ENCODE data around the gene CNR2. TPM values are rescaled to one million over a fixed set of nuclear protein-coding genes. Genes with fewer than 3 reads are reported as not detected.

The CNR2 gene
- total and polyA plus RNA-seq, 10 donors = 15.0 to 26.6 (median 19.9) TPM

DNA sequence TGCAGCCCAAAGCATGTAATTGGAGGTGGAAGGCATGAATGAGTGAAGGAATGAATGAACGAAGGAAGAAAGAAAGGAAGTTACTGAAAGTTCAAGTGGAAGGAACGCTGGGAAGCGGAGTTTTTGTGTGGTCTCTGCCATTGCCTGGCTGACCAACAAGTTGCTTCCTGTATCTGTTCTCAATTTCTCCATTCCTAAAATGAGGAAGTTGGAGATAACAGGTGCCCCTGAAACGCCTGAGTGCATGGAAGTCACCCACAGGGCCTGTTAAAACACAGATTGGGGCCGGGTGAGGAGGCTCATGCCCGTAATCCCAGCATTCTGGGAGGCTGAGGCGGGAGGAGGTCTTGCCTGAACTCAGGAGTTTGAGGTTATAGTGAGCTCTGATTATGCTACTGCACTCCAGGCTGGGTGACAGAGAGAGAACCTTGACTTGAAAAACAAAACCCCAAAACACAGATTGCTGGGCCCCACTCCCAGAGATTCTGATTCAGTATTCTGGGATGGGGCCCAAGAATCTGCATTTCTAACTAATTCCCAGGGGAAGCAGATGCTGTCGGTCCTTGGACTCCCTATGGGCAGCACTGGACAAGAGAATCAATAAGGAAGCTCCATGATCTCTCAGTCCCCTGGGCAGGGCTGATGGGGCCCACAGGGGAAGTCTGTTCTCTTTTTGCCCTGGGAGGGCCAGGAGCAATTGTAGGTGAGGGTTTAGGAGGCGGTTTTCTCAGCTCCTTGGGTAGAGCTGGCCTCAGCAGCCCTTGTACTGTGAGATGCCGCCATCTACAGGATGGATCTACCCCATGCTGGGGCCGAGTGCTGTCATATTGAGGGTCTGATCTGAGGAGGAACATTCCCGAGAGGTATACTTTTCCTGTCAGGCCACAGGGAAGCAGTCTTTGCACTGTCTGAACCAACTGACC, 3.3 kb upstream of the CNR2 start:
- peaks cover 12 to 71% (median 44%) of the 10 kb centered on the region in 6 donors for H3K4me1 ChIP-seq
- H3K36me3 ChIP-seq = no peaks in the 10 kb centered on the region
- no peaks in the 10 kb centered on the region for H3K27me3 ChIP-seq (replicated peaks in 1 of 7)
- TF ChIP-seq POLR2AphosphoS5 (IDR thresholded peaks at IDR 0.05) (peak in 2 of 3 donors; percentile 23 to 54), POLR2A (IDR thresholded peaks at IDR 0.05) (no peak)
- TF ChIP-seq, protein P1, sequence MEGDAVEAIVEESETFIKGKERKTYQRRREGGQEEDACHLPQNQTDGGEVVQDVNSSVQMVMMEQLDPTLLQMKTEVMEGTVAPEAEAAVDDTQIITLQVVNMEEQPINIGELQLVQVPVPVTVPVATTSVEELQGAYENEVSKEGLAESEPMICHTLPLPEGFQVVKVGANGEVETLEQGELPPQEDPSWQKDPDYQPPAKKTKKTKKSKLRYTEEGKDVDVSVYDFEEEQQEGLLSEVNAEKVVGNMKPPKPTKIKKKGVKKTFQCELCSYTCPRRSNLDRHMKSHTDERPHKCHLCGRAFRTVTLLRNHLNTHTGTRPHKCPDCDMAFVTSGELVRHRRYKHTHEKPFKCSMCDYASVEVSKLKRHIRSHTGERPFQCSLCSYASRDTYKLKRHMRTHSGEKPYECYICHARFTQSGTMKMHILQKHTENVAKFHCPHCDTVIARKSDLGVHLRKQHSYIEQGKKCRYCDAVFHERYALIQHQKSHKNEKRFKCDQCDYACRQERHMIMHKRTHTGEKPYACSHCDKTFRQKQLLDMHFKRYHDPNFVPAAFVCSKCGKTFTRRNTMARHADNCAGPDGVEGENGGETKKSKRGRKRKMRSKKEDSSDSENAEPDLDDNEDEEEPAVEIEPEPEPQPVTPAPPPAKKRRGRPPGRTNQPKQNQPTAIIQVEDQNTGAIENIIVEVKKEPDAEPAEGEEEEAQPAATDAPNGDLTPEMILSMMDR (IDR thresholded peaks at IDR 0.05 in 8 of 11, conservative IDR thresholded peaks at IDR 0.05 in 3 of 11) = peak; percentile 49 to 83 (median 73)
- 16 to 31% (median 26%) methylated on average over 11 to 12 of the region's 12 CpGs for WGBS, 5 donors
- intact Hi-C loops (cut with DNase I; ENCODE audit: low total_unique reads) = loop anchor here (5.0 kb wide), 1 partner anchor 104 kb away; no protein-coding TSS in a partner anchor
- H3K9me3 ChIP-seq = no peaks in the 10 kb centered on the region
- peak overlapping the region in 7 of 8 donors; percentile 29 to 80 (median 63) for H3K27ac ChIP-seq
- H3K4me3 ChIP-seq = peak overlapping the region in 1 of 8 donors; percentile 1
- peak; percentile 89 for DNase-seq

DNA sequence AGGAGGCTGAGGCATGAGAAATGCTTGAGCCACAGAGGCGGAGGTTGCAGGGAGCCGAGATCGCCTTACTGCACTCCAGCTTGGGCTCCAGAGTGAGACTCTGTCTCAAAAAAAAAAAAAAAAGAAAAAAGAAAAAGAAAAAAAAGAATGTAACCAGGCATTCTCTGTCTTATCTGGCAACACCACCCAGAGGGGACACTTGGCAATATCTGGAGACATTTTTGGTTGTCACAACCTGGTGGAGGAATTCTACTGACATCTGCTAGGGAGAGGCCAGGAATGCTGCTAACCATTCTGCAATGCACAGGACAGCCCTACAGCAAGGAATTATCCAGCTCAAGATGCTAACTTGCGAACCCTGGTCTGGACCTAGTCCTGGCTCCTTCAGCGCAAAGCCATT, 2.3 kb upstream of the CNR2 start:
- Histone ChIP-seq H3K27ac (peak overlapping the region in 3 of 8 donors; percentile 72 to 90 (median 80)), H3K36me3 (no peaks in the 10 kb centered on the region), H3K9me3 (no peaks in the 10 kb centered on the region), H3K4me1 (peaks cover 12 to 75% (median 48%) of the 10 kb centered on the region in 6 donors), H3K4me3 (no peak overlapping the region), H3K27me3 (replicated peaks in 1 of 7) (no peaks in the 10 kb centered on the region)
- WGBS, 5 donors = 88 to 96% (median 92%) methylated on average over 5 of the region's 5 CpGs
- intact Hi-C loops (cut with DNase I; ENCODE audit: low total_unique reads) = loop anchor here (5.0 kb wide), 1 partner anchor 103 kb away; no protein-coding TSS in a partner anchor
- TF ChIP-seq POLR2AphosphoS5 (IDR thresholded peaks at IDR 0.05) = no peak
- TF ChIP-seq POLR2A (IDR thresholded peaks at IDR 0.05) = no peak
- TF ChIP-seq, protein P1 (IDR thresholded peaks at IDR 0.05 in 8 of 11, conservative IDR thresholded peaks at IDR 0.05 in 3 of 11) = no peak
- DNase-seq = no peak

DNA sequence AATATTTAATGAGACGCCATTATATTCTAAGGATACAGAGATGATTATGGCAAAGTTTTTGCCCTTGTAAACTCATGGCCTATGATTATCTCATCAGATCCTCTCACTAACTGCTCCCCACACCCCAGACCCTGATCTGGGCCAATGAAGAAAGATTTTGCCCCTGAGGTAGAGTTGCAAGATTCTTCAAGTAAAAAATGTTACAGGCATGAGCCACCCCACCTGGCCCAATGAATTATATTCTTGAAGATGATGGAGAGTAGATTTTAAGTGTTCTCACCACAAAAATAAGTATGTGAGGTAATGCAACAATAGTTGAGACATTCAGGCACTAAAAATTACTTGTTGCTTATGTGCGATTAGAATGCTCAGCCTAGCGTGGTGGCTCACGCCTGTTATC, 1.8 kb upstream of the CNR2 start:
- WGBS, 5 donors = 83 to 94% (median 91%) methylated on average over 4 of the region's 4 CpGs
- intact Hi-C loops (cut with DNase I; ENCODE audit: low total_unique reads) = loop anchor here (5.0 kb wide), 1 partner anchor 103 kb away; no protein-coding TSS in a partner anchor
- Histone ChIP-seq H3K27ac (peak overlapping the region in 5 of 8 donors; percentile 1 to 90 (median 80)), H3K4me3 (no peak overlapping the region), H3K4me1 (peaks cover 13 to 75% (median 46%) of the 10 kb centered on the region in 6 donors), H3K9me3 (no peaks in the 10 kb centered on the region), H3K27me3 (replicated peaks in 1 of 7) (no peaks in the 10 kb centered on the region), H3K36me3 (no peaks in the 10 kb centered on the region)
- no peak for DNase-seq
- TF ChIP-seq POLR2AphosphoS5 (IDR thresholded peaks at IDR 0.05) (no peak), POLR2A (IDR thresholded peaks at IDR 0.05) (no peak)
- TF ChIP-seq, protein P1 (IDR thresholded peaks at IDR 0.05 in 8 of 11, conservative IDR thresholded peaks at IDR 0.05 in 3 of 11) = no peak

- intact Hi-C loops (cut with DNase I; ENCODE audit: low total_unique reads) = no loop called here
- Histone ChIP-seq H3K4me1 (peaks cover 19 to 98% (median 66%) of the 10 kb centered on the region in 6 donors), H3K4me3 (peak overlapping the region; percentile 31 to 74 (median 44)), H3K36me3 (no peaks in the 10 kb centered on the region), H3K27ac (peak overlapping the region in 7 of 8 donors; percentile 64 to 90 (median 79)), H3K27me3 (replicated peaks in 1 of 7) (no peaks in the 10 kb centered on the region), H3K9me3 (no peaks in the 10 kb centered on the region)
- DNase-seq = no peak
- 49 to 70% (median 61%) methylated on average over 7 to 8 of the region's 8 CpGs for WGBS, 5 donors
- TF ChIP-seq, protein P1 (IDR thresholded peaks at IDR 0.05 in 8 of 11, conservative IDR thresholded peaks at IDR 0.05 in 3 of 11) = no peak
- peak in 1 of 3 donors; percentile 11 for TF ChIP-seq POLR2AphosphoS5 (IDR thresholded peaks at IDR 0.05)
These were observed 1.2 kb downstream of the CNR2 start for GRCh38 chr1:23911921-23912320.
